Measurements from ENCODE around the gene CNOT9.
"Not testable (repeated sequence)": the region's sequence is repeated elsewhere in the genome, so short reads cannot be mapped to it uniquely, and the experiment has no call there.

CNOT9 gene, protein sequence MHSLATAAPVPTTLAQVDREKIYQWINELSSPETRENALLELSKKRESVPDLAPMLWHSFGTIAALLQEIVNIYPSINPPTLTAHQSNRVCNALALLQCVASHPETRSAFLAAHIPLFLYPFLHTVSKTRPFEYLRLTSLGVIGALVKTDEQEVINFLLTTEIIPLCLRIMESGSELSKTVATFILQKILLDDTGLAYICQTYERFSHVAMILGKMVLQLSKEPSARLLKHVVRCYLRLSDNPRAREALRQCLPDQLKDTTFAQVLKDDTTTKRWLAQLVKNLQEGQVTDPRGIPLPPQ

DNA sequence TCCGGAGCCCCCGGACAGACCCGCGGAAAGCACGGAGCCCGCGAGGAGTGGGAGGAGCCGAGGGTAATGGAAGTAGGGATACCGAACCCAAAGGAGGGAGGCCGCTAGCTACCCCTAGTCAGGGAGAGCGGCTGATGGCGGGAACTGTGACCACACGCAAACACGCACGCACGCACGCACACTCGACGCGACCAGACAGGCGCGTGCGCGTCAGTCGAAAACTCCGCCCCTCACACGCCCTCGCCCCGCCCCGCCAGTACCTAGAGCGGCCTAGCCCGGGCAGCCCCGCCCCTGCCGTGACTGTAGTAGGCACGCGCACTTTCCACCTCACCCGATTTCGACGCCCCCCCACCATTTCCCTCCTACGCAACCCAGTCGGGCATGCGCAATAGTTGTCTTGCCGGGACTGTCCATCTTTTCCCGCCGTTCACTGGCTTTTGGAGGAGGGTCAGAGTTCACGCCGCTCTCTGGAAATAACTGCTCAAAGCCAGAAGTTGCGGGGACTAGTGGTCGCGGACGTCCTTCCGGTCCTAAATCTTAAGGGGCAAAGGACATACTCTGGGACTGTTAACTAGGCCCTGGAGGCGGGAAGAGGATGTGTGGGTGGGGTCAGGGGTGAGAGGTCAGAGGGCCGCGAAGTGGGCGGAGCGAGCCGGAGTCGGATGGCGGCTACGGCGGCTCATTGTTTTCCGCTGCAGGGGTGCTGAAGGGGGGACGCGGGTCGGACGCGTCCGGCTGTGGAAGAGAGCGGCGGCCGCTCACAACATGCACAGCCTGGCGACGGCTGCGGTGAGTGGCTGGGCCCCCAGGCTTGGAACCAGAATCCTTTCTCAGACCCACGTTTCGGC lies at the start of gene CNOT9, which contains the start of gene USP37:
Gene CNOT9 (plus strand): TSS at position 650 of the 848 bp plus-strand sequence. CDS start 116 bp downstream, at position 766.
Gene USP37 (minus strand): TSS at position 162 of the 848 bp plus-strand sequence. CDS start 9,698 bp downstream, outside the sequence.
- peak within 1 kb of the TSS; percentile 82 to 83 for H3K4me3 ChIP-seq (replicated peaks in 1 of 2; ENCODE audit: low read depth in 2 of 2, low read length in 2 of 2)
- TF ChIP-seq, protein P1, sequence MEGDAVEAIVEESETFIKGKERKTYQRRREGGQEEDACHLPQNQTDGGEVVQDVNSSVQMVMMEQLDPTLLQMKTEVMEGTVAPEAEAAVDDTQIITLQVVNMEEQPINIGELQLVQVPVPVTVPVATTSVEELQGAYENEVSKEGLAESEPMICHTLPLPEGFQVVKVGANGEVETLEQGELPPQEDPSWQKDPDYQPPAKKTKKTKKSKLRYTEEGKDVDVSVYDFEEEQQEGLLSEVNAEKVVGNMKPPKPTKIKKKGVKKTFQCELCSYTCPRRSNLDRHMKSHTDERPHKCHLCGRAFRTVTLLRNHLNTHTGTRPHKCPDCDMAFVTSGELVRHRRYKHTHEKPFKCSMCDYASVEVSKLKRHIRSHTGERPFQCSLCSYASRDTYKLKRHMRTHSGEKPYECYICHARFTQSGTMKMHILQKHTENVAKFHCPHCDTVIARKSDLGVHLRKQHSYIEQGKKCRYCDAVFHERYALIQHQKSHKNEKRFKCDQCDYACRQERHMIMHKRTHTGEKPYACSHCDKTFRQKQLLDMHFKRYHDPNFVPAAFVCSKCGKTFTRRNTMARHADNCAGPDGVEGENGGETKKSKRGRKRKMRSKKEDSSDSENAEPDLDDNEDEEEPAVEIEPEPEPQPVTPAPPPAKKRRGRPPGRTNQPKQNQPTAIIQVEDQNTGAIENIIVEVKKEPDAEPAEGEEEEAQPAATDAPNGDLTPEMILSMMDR (IDR thresholded peaks at IDR 0.05; ENCODE audit: low read depth, low read length), result no peak

DNA sequence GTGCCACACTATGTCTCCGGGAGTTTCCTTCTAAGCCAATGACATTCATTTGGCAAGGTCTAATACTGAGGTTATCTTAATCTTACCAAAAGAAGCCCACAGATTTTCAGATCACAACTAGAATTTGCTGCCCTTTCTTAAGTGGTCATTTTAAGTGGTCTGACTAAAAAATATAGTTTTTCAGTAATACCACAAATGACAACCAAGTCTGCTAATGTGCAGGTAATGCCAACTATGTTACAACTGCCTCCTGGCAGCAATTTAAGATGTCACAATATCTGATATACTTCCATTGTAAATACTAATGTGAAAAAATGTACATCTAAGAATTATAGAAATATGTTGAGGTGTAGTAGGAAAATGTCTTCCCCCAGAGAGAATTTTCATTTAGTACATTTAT lies 49.8 kb upstream of the CNOT9 start:
- H3K4me3 ChIP-seq (replicated peaks in 1 of 2; ENCODE audit: low read depth in 2 of 2, low read length in 2 of 2), result no peak overlapping the region
- no peak for DNase-seq (ENCODE audit: low read depth in 2 of 2)
- TF ChIP-seq, protein P1 (IDR thresholded peaks at IDR 0.05; ENCODE audit: low read depth, low read length), result no peak

More for the DNA sequence above, at the start of gene CNOT9, which contains the start of gene USP37:
- DNase-seq (ENCODE audit: low read depth in 2 of 2), result peak; percentile 98 to 99

DNA sequence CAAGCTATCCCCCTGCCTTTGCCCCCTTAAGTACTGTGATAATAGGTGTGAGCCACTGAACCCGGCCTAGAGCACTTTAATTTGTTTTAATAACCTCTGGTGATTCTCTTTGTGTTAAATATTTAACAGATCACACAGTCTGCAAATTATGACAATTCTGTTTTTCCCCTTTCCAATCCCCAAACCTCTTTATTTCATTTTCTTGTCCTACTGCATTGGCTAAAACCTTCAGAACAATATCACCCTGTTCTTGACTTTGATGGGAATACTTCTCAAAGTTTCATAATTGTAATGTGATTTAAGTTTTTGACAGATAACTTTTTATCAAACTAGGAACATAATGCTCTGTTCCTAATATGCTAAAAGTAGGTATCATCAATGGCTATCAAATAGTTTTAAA lies 45.0 kb upstream of the CNOT9 start:
- no peak overlapping the region for H3K4me3 ChIP-seq (replicated peaks in 1 of 2; ENCODE audit: low read depth in 2 of 2, low read length in 2 of 2)
- DNase-seq (ENCODE audit: low read depth in 2 of 2), result no peak
- TF ChIP-seq, protein P1 (IDR thresholded peaks at IDR 0.05; ENCODE audit: low read depth, low read length), result no peak

DNA sequence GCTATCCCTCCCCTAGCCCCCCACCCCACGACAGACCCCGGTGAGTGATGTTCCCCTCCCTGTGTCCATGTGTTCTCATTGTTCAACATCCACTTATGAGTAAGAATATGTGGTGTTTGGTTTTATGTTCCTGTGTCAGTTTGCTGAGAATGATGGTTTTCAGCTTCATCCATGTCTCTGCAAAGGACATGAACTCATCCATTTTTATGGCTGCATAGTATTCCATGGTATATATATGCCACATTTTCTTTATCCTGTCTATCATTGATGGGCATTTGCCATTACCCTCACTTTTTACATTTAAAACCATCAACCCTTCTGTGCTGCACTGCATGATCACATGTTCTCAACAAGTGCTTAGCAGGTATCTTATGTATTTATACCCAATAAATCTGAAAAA lies 40.2 kb upstream of the CNOT9 start:
- DNase-seq (ENCODE audit: low read depth in 2 of 2); H3K4me3 ChIP-seq (replicated peaks in 1 of 2; ENCODE audit: low read depth in 2 of 2, low read length in 2 of 2): not testable (repeated sequence)

DNA sequence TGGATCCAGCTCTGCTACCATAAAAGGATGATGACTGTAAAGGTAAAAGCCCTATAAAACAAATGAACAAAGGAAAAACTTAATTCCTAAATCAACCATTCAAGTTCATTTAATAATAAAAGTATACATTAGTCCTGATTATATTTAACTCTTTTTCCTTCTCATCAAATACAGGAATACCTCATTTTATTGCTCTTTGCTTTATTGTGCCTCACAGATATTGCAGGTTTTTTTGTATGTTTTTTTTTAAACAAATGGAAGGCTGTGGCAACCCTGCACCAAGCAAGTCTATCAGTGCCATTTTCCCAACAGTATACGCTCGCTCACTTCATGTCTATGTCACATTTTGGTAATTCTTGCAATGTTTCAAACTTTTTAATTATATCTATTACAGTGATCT lies 38.6 kb upstream of the CNOT9 start:
- TF ChIP-seq, protein P1 (IDR thresholded peaks at IDR 0.05; ENCODE audit: low read depth, low read length), result no peak
- no peak for DNase-seq (ENCODE audit: low read depth in 2 of 2)
- H3K4me3 ChIP-seq (replicated peaks in 1 of 2; ENCODE audit: low read depth in 2 of 2, low read length in 2 of 2), result no peak overlapping the region

DNA sequence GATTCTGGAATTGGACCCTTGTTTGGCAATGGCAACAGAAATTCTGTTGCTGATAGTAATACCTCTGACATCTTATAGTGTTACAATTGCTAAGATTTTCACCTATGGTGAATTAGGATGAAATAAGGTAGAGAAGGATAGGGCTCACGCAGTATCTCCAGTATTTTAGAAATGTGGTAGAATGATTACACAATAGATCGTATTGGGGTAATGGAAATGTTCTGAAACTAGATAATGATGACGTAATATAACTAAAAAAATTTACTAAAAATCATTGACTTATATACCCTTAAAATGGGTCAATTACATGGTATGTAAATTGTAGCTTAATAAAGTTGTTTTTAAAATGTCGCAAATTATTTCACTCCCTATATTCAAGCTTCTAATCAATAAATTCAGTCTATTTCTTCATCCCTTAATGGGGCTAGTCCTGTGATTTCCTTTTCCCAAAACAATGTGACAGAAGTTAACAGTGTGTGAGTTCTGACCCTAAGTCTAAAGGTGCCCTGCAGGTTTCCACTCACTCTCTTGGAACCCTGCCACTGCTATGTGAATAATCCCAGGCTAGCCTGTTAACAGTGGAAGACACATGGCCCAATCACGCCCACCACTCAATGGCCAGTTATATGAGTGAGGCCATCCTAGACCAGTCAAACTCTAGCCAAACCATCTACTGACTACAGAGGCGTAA lies 31.7 kb upstream of the CNOT9 start:
- DNase-seq (ENCODE audit: low read depth in 2 of 2), result peak in 1 of 2 donors; percentile 3
- no peak overlapping the region for H3K4me3 ChIP-seq (replicated peaks in 1 of 2; ENCODE audit: low read depth in 2 of 2, low read length in 2 of 2)
- TF ChIP-seq, protein P1 (IDR thresholded peaks at IDR 0.05; ENCODE audit: low read depth, low read length), result no peak

All from cardiac fibroblast (primary cell).